K562 (cell line): ENCODE measurements around the gene BTBD17. TPM values are rescaled to one million over a fixed set of nuclear protein-coding genes. Genes with fewer than 3 reads are reported as not detected.

Experiments
- CBX5 ChIP-seq: IDR thresholded peaks from 2 replicates; pipeline ENCODE4 v1.6.1; 2014; ENCODE audit warnings: low read depth, borderline replicate concordance
- CREM ChIP-seq: IDR thresholded peaks from 2 replicates; pipeline ENCODE4 v1.6.1; 2014; ENCODE audit warnings: antibody characterized with exemption, low read depth
- GTF2B ChIP-seq: IDR thresholded peaks from 2 replicates; pipeline ENCODE4 v1.6.1; 2011; ENCODE audit not compliant: insufficient read length; ENCODE audit errors: extremely low read depth
- KAT7 ChIP-seq: sonication (generic); formaldehyde crosslinking; IDR thresholded peaks from 2 replicates; pipeline ENCODE4 v1.8.0; 2022; ENCODE audit warnings: missing genetic modification reagents, mild to moderate bottlenecking, borderline replicate concordance
- RB1 ChIP-seq: fragments of 450-650 bp; IDR thresholded peaks from 2 replicates; pipeline ENCODE4 v1.6.1; 2017; ENCODE audit warnings: low read depth, mild to moderate bottlenecking
- RBFOX2 ChIP-seq: fragments of 200-400 bp; formaldehyde crosslinking; IDR thresholded peaks from 2 replicates; pipeline ENCODE4 v1.6.1; 2017; ENCODE audit warnings: low read depth, mild to moderate bottlenecking, low read length, moderate library complexity
- RBM22 ChIP-seq: fragments of 200-400 bp; formaldehyde crosslinking; IDR thresholded peaks from 2 replicates; pipeline ENCODE4 v1.6.1; 2018; ENCODE audit warnings: low read length, low read depth; ENCODE audit not compliant: poor library complexity, severe bottlenecking
- REST ChIP-seq, 2 experiments: fragments of 450-650 bp; formaldehyde crosslinking in 1 of 2; IDR thresholded peaks; 2 replicates each; pipeline versions ENCODE4 v1.4.0 to v1.6.1; 2014 to 2020; ENCODE audit warnings: mild to moderate bottlenecking in 2 of 2, borderline replicate concordance in 1 of 2, low read depth in 1 of 2
- TOE1 ChIP-seq, 2 experiments: fragments of 450-650 bp in 1 of 2; sonication (generic) in 1 of 2; formaldehyde crosslinking in 1 of 2; IDR thresholded peaks; 2 replicates each; pipeline versions ENCODE4 v1.7.1 to v1.8.0; 2016 to 2022; ENCODE audit warnings: borderline replicate concordance in 2 of 2, mild to moderate bottlenecking in 2 of 2, antibody characterized with exemption in 1 of 2, inconsistent platforms in 1 of 2, low read depth in 1 of 2, missing genetic modification reagents in 1 of 2, moderate library complexity in 1 of 2
- UBTF ChIP-seq, 2 experiments: IDR thresholded peaks; 2 replicates each; pipeline ENCODE4 v1.6.1; 2012; ENCODE audit warnings: improper control_type of control experiment in 2 of 2, low read depth in 2 of 2, low read length in 2 of 2, borderline replicate concordance in 1 of 2
- ZNF280A ChIP-seq: fragments of 450-650 bp; IDR thresholded peaks from 2 replicates; pipeline ENCODE4 v1.6.1; 2018; ENCODE audit warnings: mild to moderate bottlenecking, low read depth; ENCODE audit not compliant: partially characterized antibody
- ZNF507 ChIP-seq: conservative IDR thresholded peaks from 2 replicates; pipeline ENCODE4 v1.6.1; 2017; ENCODE audit warnings: missing genetic modification characterization, missing compliant biosample characterization
- ZNF76 ChIP-seq: fragments of 250-450 bp; sonication (Bioruptor Pico); IDR thresholded peaks from 2 replicates; pipeline ENCODE4 v1.4.0; 2020; ENCODE audit warnings: mild to moderate bottlenecking, moderate library complexity, borderline replicate concordance
- polyA plus RNA-seq, 8 experiments: library from polyadenylated mRNA; depleted of rRNA in 4 of 8; stranded (reverse) in 5 of 8; unstranded in 3 of 8; fragments of >200 nt; fragmentation: Nextera tagmentation in 2 of 8; fragmentation: Illumina TruSeq in 1 of 8; extraction: Ambion mirVana in 2 of 8; extraction: Trizol in 1 of 8; gene quantifications; 2 replicates each; pipeline versions ENCODE4 v1.2.1 to v1.2.3, GENCODE V29; 2011 to 2014; ENCODE audit warnings: inconsistent platforms in 1 of 8, missing spikeins in 1 of 8
- total RNA-seq, 7 experiments: library from RNA; depleted of rRNA in 6 of 7; stranded (reverse); fragments of >200 nt in 6 of 7; fragmentation: Illumina TruSeq in 2 of 7; extraction: Trizol in 2 of 7; gene quantifications; 2 replicates each; pipeline versions ENCODE4 v1.2.1 to v1.2.3, GENCODE V29; 2011 to 2021; ENCODE audit warnings: low replicate concordance in 1 of 7

The BTBD17 gene
- total and polyA plus RNA-seq, 9 of the 15 experiments (the other 6 are each of a cell fraction or from before 2014, with no cell fraction given), result not detected

GRCh38 chr17:74354123-74354522, 7.5 kb downstream of the BTBD17 start (continued):
- TF ChIP-seq REST (IDR thresholded peaks at IDR 0.05; ENCODE audit: borderline replicate concordance) (peak; percentile 78), REST (CRISPR knock-in tag; IDR thresholded peaks at IDR 0.05; ENCODE audit: low read depth) (no peak), ZNF507 (tag) (no peak), ZNF76 (CRISPR knock-in tag) (no peak), GTF2B (no peak), RBM22 (no peak), RBFOX2 (no peak), KAT7 (no peak), UBTF (IDR thresholded peaks at IDR 0.05; ENCODE audit: borderline replicate concordance in 1 of 2, low read depth in 2 of 2, low read length in 2 of 2) (no peak), RB1 (peak; percentile 81; the same call in 1 of the 2 replicates), TOE1 (IDR thresholded peaks at IDR 0.05; ENCODE audit: borderline replicate concordance) (no peak), TOE1 (CRISPR knock-in tag; IDR thresholded peaks at IDR 0.05; ENCODE audit: borderline replicate concordance, low read depth) (no peak), CREM (peak; percentile 48; the same call in 1 of the 2 replicates), CBX5 (no peak), ZNF280A (no peak)
